ENCODE data around the gene TSC1. TPM values are rescaled to one million over a fixed set of nuclear protein-coding genes. Genes with fewer than 3 reads are reported as not detected.

TSC1 gene
- polyA plus RNA-seq, 1 experiment, result 45.2 TPM

GRCh38 chr9:132883349-132884294 lies 60.8 kb downstream of the TSC1 start:
- Histone ChIP-seq H3K36me3 (ENCODE audit: control insufficient read depth, insufficient read depth, low read length) (peaks cover 1% of the 10 kb centered on the region; the same call in 1 of the 2 replicates), H3K27me3 (ENCODE audit: control insufficient read depth, insufficient read depth, low read length) (no peaks in the 10 kb centered on the region), H3K4me3 (ENCODE audit: low read depth, low read length) (no peak overlapping the region)
- POLR2A ChIA-PET, result no interaction called here
- CTCF ChIA-PET, result interaction anchor here (0.6 to 4.0 kb wide), 2 partner anchors 18 to 57 kb away, joined by 3 to 21 read pairs; no protein-coding TSS in a partner anchor
- TF ChIP-seq CTCF (IDR thresholded peaks at IDR 0.05; ENCODE audit: insufficient read depth, low read depth, low read length), result no peak
- no peak for DNase-seq (ENCODE audit: low read depth)

GRCh38 chr9:132882616-132883015 lies 61.8 kb downstream of the TSC1 start:
- no peaks in the 10 kb centered on the region for H3K27me3 ChIP-seq (ENCODE audit: control insufficient read depth, insufficient read depth, low read length)
- H3K36me3 ChIP-seq (ENCODE audit: control insufficient read depth, insufficient read depth, low read length), result no peaks in the 10 kb centered on the region
- H3K4me3 ChIP-seq (ENCODE audit: low read depth, low read length), result no peak overlapping the region
- CTCF ChIA-PET, result interaction anchor here (4.0 kb wide), 1 partner anchor 19 kb away, joined by 21 read pairs; no protein-coding TSS in a partner anchor
- TF ChIP-seq CTCF (IDR thresholded peaks at IDR 0.05; ENCODE audit: insufficient read depth, low read depth, low read length), result no peak
- DNase-seq (ENCODE audit: low read depth), result no peak
- POLR2A ChIA-PET, result no interaction called here

GRCh38 chr9:132881826-132882225 lies 62.6 kb downstream of the TSC1 start:
- no peak for DNase-seq (ENCODE audit: low read depth)
- H3K27me3 ChIP-seq (ENCODE audit: control insufficient read depth, insufficient read depth, low read length), result no peaks in the 10 kb centered on the region
- no peak for TF ChIP-seq CTCF (IDR thresholded peaks at IDR 0.05; ENCODE audit: insufficient read depth, low read depth, low read length)
- CTCF ChIA-PET, result interaction anchor here (4.0 kb wide), 1 partner anchor 20 kb away, joined by 21 read pairs; no protein-coding TSS in a partner anchor
- POLR2A ChIA-PET, result no interaction called here
- no peak overlapping the region for H3K4me3 ChIP-seq (ENCODE audit: low read depth, low read length)
- no peaks in the 10 kb centered on the region for H3K36me3 ChIP-seq (ENCODE audit: control insufficient read depth, insufficient read depth, low read length)

- H3K4me3 ChIP-seq (ENCODE audit: low read depth, low read length), result no peak overlapping the region
- ChIA-PET CTCF (interaction anchor here (4.0 kb wide), 1 partner anchor 22 kb away, joined by 21 read pairs; no protein-coding TSS in a partner anchor), POLR2A (no interaction called here)
- TF ChIP-seq CTCF (IDR thresholded peaks at IDR 0.05; ENCODE audit: insufficient read depth, low read depth, low read length), result no peak
- DNase-seq (ENCODE audit: low read depth), result no peak
- no peaks in the 10 kb centered on the region for H3K36me3 ChIP-seq (ENCODE audit: control insufficient read depth, insufficient read depth, low read length)
- H3K27me3 ChIP-seq (ENCODE audit: control insufficient read depth, insufficient read depth, low read length), result no peaks in the 10 kb centered on the region
These were observed 64.1 kb downstream of the TSC1 start for GRCh38 chr9:132880324-132880661.

- POLR2A ChIA-PET, result no interaction called here
- Histone ChIP-seq H3K4me3 (ENCODE audit: low read depth, low read length) (no peak overlapping the region; the same call in 1 of the 2 replicates), H3K27me3 (ENCODE audit: control insufficient read depth, insufficient read depth, low read length) (no peaks in the 10 kb centered on the region), H3K36me3 (ENCODE audit: control insufficient read depth, insufficient read depth, low read length) (no peaks in the 10 kb centered on the region)
- CTCF ChIA-PET, result interaction anchor here (1.0 to 4.0 kb wide), 2 partner anchors 22 to 23 kb away, joined by 3 to 21 read pairs; no protein-coding TSS in a partner anchor
- TF ChIP-seq CTCF (IDR thresholded peaks at IDR 0.05; ENCODE audit: insufficient read depth, low read depth, low read length), result no peak
- no peak for DNase-seq (ENCODE audit: low read depth)
These were observed 64.7 kb downstream of the TSC1 start for GRCh38 chr9:132879457-132880323.

All from BJ (cell line).